Mesodermal cell (in vitro differentiated cells): ENCODE measurements around the gene TRAF6.
A peak's percentile ranks its signal among the peaks of the same experiment; 100 is the strongest.

Experiments
- H3K27ac ChIP-seq: 2 replicates; pipeline ENCODE4 v1.7.0; 2013; ENCODE audit warnings: mild to moderate bottlenecking, low read depth, low read length, moderate library complexity; ENCODE audit not compliant: severe bottlenecking
- H3K36me3 ChIP-seq: 2 replicates; pipeline ENCODE4 v1.7.1; 2013; ENCODE audit warnings: mild to moderate bottlenecking, low read length, moderate library complexity; ENCODE audit not compliant: control insufficient read depth, insufficient read depth
- H3K4me1 ChIP-seq: one replicate; pipeline ENCODE4 v1.7.1; 2013; ENCODE audit warnings: mild to moderate bottlenecking, low read length; ENCODE audit not compliant: insufficient read depth, control insufficient read depth, poor library complexity, severe bottlenecking
- H3K4me3 ChIP-seq: 2 replicates; pipeline ENCODE4 v1.7.0; 2013; ENCODE audit warnings: low read length, control low read depth, mild to moderate bottlenecking; ENCODE audit not compliant: insufficient read depth, poor library complexity, severe bottlenecking; ENCODE audit errors: extremely low read depth
- H3K9me3 ChIP-seq: 2 replicates; pipeline ENCODE4 v1.7.1; 2013; ENCODE audit warnings: mild to moderate bottlenecking, low read length, moderate library complexity; ENCODE audit not compliant: control insufficient read depth
- WGBS, 2 experiments: methylation state at CpG; one replicate each; pipeline ENCODE4 v1.1.5; 2013; ENCODE audit warnings: missing lambda C conversion rate in 2 of 2; ENCODE audit not compliant: insufficient coverage in 2 of 2; 5-methylcytosine and 5-hydroxymethylcytosine counted together

Gene TRAF6

DNA sequence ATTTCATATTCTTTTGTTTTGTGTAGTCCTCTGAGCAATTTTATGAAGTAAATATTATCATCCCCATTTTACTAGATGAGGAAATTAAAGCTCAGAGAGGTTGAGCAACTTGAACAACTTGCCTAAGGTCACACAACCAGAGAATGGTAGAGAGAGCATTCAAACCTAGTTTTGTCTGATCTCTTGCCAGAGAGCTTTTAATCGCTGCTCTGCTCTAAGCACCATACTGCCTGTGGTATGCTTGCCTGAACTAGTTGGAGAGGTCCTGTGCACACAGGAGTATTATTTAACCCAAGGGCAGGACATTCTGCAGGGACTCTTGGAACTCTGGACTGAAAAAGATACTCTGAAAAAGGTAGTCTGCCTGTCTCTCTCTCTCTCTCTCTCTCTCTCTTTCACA is 38.5 kb downstream of the TRAF6 start:
- no CpG with 5 or more reads among the region's 1 CpG for WGBS, 2 experiments
- Histone ChIP-seq H3K27ac (no peak overlapping the region), H3K36me3 (peaks cover under 1% of the 10 kb centered on the region), H3K9me3 (no peaks in the 10 kb centered on the region), H3K4me1 (peaks cover 19% of the 10 kb centered on the region), H3K4me3 (no peak overlapping the region)

DNA sequence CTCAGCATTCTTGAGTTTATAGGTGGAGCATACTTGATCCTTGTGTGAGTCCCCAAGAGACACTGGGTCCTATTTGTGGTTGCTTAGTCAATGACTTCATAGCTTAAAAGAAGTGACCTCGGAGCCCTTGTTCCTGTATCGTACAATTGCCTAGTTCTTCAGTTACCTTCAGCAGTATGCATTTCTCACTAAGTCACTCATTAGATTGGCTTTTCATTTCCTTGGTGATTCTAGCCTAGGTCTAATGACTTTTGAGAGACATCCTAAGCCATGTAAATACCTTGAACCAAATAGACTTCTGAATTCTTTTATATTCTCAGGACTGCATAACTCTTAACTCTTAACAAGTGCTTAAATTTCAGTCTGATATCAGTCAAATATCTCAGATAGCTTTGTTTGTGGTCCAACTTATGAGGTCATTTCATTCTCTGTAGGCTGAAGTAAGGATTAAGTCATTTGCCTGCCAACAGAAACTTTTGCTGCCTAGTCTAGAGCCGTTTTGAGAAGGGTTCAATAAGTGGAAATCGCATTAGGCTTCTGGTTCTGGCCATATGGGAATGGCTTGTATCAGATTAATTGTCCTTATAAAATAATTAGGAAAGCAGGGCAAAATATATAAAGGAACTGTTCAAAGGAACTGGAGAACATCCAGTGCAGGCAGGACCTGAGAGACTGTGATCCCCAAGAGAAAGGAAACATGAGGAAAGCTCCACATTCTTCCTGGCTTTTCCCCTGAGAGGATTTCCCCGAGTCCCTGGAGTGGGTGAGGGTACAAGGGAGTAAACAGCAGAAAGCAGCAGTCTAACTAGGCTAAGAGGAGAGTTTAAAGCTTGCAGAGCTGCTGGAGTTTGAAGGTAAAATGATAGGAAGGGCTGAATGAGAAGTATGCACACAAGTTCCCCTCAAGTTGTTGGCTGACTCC is 39.9 kb downstream of the TRAF6 start:
- peaks cover 3% of the 10 kb centered on the region for H3K36me3 ChIP-seq
- no peak overlapping the region for H3K4me3 ChIP-seq
- H3K27ac ChIP-seq: no peak overlapping the region
- WGBS, 2 experiments: 91 to 100% methylated on average over 4 of the region's 5 CpGs
- peaks cover 20% of the 10 kb centered on the region for H3K4me1 ChIP-seq
- H3K9me3 ChIP-seq: no peaks in the 10 kb centered on the region

DNA sequence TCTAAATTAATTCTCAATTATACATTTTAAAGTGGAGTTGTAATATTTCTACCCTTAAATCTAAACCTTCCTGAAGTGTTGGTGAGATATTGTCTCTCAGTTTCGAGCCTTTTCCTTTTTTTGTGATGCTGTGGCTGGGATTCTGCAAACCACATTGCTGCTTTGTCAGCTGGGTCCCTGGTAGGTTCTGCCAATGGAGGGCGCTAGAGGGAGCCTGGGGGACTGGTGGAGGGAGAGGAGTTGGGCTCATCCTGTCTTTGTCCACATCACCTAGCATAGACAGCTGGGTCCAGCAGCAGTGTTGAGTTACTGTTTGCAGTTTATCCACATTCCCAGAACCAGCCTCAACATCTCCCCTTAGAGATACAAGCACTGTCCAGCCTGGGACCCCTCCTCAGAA is 41.0 kb downstream of the TRAF6 start:
- WGBS, 2 experiments: no CpG with 5 or more reads among the region's 2 CpGs
- H3K4me1 ChIP-seq: peaks cover 30% of the 10 kb centered on the region
- H3K9me3 ChIP-seq: no peaks in the 10 kb centered on the region
- no peak overlapping the region for H3K27ac ChIP-seq
- H3K4me3 ChIP-seq: no peak overlapping the region
- peaks cover 3% of the 10 kb centered on the region for H3K36me3 ChIP-seq

DNA sequence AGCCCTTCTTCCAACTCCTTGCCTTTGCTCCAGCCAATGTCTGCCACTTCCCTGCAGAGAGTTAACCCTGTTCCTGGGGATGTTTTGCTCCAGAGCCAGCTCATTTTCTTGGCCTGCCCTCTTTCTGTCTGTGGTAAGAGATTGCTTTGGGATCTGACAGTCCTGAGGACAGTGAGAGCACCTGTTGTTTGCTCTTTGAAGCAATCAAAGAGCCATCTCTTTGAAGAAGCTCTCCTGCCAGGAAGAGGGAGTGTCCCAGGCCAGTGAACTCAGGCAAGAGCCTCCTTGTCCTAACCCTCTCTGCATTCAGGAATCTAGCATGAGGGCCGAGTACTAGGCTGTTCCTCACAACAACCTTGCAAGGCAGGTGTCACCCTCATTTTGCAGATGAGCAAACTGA is 42.2 kb downstream of the TRAF6 start:
- Histone ChIP-seq H3K27ac (no peak overlapping the region), H3K36me3 (peaks cover 3% of the 10 kb centered on the region), H3K9me3 (no peaks in the 10 kb centered on the region), H3K4me3 (no peak overlapping the region), H3K4me1 (peaks cover 41% of the 10 kb centered on the region)
- 67 to 100% methylated on average over 1 of the region's 1 CpG for WGBS, 2 experiments

DNA sequence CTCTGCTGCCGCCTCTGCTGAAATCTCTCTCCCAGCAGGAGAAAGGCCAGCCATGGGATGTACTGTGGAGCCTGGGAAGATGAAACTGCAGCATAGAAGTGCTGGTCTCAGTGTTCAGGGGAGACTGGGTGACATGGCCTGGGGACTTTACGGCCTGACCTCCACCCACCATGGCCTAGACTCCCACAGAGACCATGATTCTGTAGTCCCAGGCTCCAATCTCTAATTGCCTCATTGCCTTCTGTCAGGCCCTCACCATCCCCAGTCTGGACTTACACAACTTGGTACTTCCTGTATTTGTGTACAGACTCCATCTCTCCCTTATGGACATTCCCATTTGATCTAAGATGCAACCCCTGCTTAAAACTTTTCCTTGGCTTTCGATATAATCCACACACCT is 43.1 kb downstream of the TRAF6 start:
- peaks cover 48% of the 10 kb centered on the region for H3K4me1 ChIP-seq
- 90 to 94% methylated on average over 2 to 3 of the region's 3 CpGs for WGBS, 2 experiments
- H3K9me3 ChIP-seq: no peaks in the 10 kb centered on the region
- H3K36me3 ChIP-seq: peaks cover 8% of the 10 kb centered on the region
- H3K4me3 ChIP-seq: no peak overlapping the region
- no peak overlapping the region for H3K27ac ChIP-seq

DNA sequence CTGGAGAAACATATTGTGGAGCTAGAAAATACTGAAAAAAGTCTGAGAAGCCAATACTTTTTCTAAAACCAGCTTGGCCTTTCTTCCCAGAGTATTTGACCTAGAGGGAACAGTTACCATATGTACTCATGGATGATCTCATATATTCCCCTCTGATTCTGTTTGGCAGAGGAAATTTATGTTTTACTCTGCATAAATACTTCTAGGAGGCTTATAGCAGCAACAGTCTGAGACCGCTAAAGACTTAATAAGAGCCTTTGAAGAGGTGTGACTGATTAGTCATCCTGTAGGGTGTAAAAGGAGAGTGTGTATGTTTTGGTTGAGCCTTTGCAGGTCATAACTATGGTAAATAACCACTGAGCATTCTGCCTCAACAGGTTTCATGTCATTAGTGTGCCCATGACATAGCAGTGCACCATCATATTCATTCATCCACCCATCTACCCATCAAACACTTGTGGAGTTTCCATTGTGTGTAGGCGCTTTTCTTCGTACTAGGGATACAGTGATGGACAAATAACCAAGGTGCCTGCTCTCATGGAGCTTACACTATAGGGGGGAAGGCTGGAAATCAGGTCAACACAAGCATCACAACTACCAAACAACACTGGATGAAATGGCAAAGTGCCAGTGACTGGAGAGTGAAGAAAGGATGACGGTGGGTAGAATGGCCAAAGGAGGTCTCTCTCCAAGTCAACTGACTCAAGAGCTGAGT is 44.5 kb downstream of the TRAF6 start:
- WGBS, 2 experiments: 100% methylated on average over 1 of the region's 4 CpGs; no CpG with 5 or more reads in 1 of the 2 experiments
- Histone ChIP-seq H3K4me1 (peaks cover 48% of the 10 kb centered on the region), H3K27ac (no peak overlapping the region), H3K36me3 (peaks cover 15% of the 10 kb centered on the region), H3K4me3 (no peak overlapping the region), H3K9me3 (no peaks in the 10 kb centered on the region)

DNA sequence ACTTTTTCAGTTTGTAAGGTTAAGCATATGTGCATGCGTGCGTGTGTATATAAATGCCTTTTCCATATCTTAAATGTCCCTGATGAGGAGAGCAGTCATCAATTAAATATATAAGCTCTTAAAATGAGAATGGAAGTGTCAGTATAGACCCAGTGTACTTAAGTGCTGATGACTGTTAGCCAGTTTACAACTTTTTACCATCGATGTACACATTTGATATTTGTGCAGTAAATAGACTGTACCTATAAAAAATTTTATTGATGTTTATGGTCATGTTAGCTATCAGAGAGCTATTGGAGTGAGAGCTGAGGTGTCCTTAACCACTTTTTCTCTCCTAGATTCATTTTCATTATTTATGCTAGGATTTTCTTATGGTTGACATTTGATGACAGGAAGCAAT is 45.4 kb downstream of the TRAF6 start:
- H3K36me3 ChIP-seq: peaks cover 15% of the 10 kb centered on the region
- WGBS, 2 experiments: no CpG with 5 or more reads among the region's 3 CpGs
- peaks cover 40% of the 10 kb centered on the region for H3K4me1 ChIP-seq
- H3K4me3 ChIP-seq: no peak overlapping the region
- no peaks in the 10 kb centered on the region for H3K9me3 ChIP-seq
- no peak overlapping the region for H3K27ac ChIP-seq

DNA sequence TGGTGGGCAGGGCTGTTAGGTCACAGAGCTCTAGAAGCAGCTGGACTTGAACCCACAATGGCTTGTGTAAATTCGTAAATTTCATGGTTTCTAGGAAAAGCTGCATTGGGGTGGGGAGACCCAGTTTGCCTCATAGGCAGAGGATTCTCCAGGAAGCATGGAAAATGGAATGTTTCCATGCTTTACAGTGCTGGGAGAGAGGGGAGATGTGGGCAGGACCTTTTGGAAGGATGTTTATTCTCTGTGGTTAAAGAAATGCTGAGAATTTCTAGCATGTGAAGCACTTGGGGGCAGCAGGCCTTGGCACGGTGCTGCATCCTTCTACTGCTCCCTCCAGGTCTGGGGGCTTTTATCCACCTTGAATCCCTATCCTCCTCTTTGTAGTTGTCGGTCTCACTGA is 46.3 kb downstream of the TRAF6 start:
- Histone ChIP-seq H3K4me3 (no peak overlapping the region), H3K36me3 (peaks cover 15% of the 10 kb centered on the region), H3K4me1 (peaks cover 37% of the 10 kb centered on the region), H3K9me3 (no peaks in the 10 kb centered on the region), H3K27ac (peak overlapping the region; percentile 30)
- 50 to 77% methylated on average over 1 to 2 of the region's 3 CpGs for WGBS, 2 experiments

DNA sequence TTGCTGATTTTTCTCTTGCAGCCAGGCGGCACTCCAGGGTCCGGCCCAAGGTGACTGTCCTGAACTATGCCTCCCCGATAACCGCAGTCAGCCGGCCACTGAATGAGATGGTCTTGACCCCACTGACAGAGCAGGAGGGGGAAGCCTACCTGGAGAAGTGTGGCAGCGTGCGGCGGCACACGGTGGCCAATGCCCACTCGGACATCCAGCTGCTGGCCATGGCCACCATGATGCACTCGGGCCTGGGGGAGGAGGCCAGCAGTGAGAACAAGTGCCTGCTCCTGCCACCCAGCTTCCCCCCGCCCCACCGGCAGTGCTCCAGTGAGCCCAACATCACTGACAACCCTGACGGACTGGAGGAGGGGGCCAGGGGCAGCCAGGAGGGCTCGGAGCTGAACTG is 47.8 kb downstream of the TRAF6 start:
- Histone ChIP-seq H3K9me3 (no peaks in the 10 kb centered on the region), H3K4me1 (peaks cover 40% of the 10 kb centered on the region), H3K4me3 (no peak overlapping the region), H3K36me3 (peaks cover 24% of the 10 kb centered on the region), H3K27ac (no peak overlapping the region)
- 92 to 97% methylated on average over 14 of the region's 15 CpGs for WGBS, 2 experiments

DNA sequence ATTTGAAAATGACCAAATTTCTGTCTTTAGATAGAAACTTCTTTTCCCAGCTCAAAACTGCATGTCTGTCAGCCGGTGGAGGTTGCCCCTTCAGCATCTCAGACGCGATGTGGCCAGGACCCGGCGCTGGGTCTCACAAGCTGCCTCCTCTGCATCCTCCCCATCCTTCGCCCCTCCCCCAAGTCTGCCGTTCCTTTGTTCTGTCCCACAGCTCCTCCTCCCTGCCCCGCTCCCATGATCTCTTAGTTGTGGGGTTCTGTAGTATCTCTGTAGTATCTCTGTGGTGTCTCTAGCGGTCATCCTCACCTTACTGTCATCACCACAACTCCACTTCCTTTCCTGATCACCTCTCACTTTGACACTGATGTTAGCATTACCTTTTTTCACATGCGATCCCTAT is 49.9 kb downstream of the TRAF6 start:
- peaks cover 31% of the 10 kb centered on the region for H3K36me3 ChIP-seq
- WGBS, 2 experiments: 67 to 87% methylated on average over 1 to 6 of the region's 10 CpGs
- no peak overlapping the region for H3K4me3 ChIP-seq
- no peaks in the 10 kb centered on the region for H3K9me3 ChIP-seq
- peaks cover 50% of the 10 kb centered on the region for H3K4me1 ChIP-seq
- H3K27ac ChIP-seq: no peak overlapping the region

DNA sequence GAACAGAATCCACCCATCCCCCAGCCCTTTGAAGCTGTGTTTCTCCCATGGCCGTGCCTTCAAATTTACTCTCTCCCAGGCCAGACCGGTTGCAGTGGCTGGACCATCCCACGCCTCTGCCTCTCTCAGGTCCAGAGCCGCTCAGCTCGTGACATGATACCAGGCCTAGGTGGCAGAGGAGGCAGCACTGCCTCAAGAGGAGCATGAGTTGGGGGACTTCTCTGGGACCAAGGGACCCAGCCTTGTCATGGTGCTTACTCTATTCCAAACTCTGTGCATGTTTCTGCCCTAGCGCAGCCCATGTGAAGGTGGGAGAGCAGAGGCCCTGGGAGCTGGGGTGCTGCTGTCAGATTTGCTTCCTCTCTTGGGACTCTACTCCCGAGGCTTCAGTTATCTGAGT is 51.0 kb downstream of the TRAF6 start:
- Histone ChIP-seq H3K36me3 (peaks cover 43% of the 10 kb centered on the region), H3K9me3 (no peaks in the 10 kb centered on the region), H3K27ac (no peak overlapping the region), H3K4me1 (peaks cover 48% of the 10 kb centered on the region), H3K4me3 (no peak overlapping the region)
- WGBS, 2 experiments: 88 to 91% methylated on average over 4 to 7 of the region's 7 CpGs
